ENCODE measurements around the gene IP6K1.
"Not testable (repeated sequence)": the region's sequence is repeated elsewhere in the genome, so short reads cannot be mapped to it uniquely, and the experiment has no call there.

Gene IP6K1

GRCh38 chr3:49754536-49754935 lies 31.8 kb downstream of the IP6K1 start:
- TF ChIP-seq, protein P1, sequence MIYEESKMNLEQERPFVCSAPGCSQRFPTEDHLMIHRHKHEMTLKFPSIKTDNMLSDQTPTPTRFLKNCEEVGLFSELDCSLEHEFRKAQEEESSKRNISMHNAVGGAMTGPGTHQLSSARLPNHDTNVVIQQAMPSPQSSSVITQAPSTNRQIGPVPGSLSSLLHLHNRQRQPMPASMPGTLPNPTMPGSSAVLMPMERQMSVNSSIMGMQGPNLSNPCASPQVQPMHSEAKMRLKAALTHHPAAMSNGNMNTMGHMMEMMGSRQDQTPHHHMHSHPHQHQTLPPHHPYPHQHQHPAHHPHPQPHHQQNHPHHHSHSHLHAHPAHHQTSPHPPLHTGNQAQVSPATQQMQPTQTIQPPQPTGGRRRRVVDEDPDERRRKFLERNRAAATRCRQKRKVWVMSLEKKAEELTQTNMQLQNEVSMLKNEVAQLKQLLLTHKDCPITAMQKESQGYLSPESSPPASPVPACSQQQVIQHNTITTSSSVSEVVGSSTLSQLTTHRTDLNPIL (CRISPR knock-in tag; IDR thresholded peaks at IDR 0.05; ENCODE audit: low read depth), result no peak
- no peak for TF ChIP-seq OSR1 (CRISPR knock-in tag; IDR thresholded peaks at IDR 0.05)
- TF ChIP-seq BACH2 (CRISPR knock-in tag; IDR thresholded peaks at IDR 0.05; ENCODE audit: borderline replicate concordance), result no peak
- no peak for TF ChIP-seq RARB (CRISPR knock-in tag; IDR thresholded peaks at IDR 0.05)
- TF ChIP-seq ISL1 (CRISPR knock-in tag; IDR thresholded peaks at IDR 0.05), result no peak
- no peak for TF ChIP-seq TOX (CRISPR knock-in tag; IDR thresholded peaks at IDR 0.05; ENCODE audit: borderline replicate concordance)
- TF ChIP-seq ZNF565 (CRISPR knock-in tag; conservative IDR thresholded peaks at IDR 0.05; ENCODE audit: low read depth), result no peak
- TF ChIP-seq ZC3H10 (CRISPR knock-in tag; IDR thresholded peaks at IDR 0.05), result no peak
- no peak for TF ChIP-seq GLIS3 (CRISPR knock-in tag; IDR thresholded peaks at IDR 0.05)
- no peak for TF ChIP-seq CSDC2 (CRISPR knock-in tag; IDR thresholded peaks at IDR 0.05)
- no peak for TF ChIP-seq PATZ1 (CRISPR knock-in tag; IDR thresholded peaks at IDR 0.05; ENCODE audit: borderline replicate concordance)
- no peak for TF ChIP-seq ESRRG (CRISPR knock-in tag; IDR thresholded peaks at IDR 0.05)
- no peak for TF ChIP-seq ARNTL (CRISPR knock-in tag; IDR thresholded peaks at IDR 0.05; ENCODE audit: borderline replicate concordance, low read depth)
- no peak for TF ChIP-seq ZNF8 (CRISPR knock-in tag; IDR thresholded peaks at IDR 0.05)
- TF ChIP-seq SNAI2 (CRISPR knock-in tag; IDR thresholded peaks at IDR 0.05), result no peak
- no peak for TF ChIP-seq ZFP3 (CRISPR knock-in tag; IDR thresholded peaks at IDR 0.05)
- no peak for TF ChIP-seq ZNF70 (CRISPR knock-in tag; IDR thresholded peaks at IDR 0.05)
- TF ChIP-seq ZFP30 (CRISPR knock-in tag; IDR thresholded peaks at IDR 0.05), result no peak
- no peak for TF ChIP-seq POU6F1 (CRISPR knock-in tag; IDR thresholded peaks at IDR 0.05; ENCODE audit: borderline replicate concordance, low read depth)
- no peak for TF ChIP-seq CSRNP3 (CRISPR knock-in tag; IDR thresholded peaks at IDR 0.05)
- no peak for ATAC-seq

GRCh38 chr3:49751501-49751900 lies 34.8 kb downstream of the IP6K1 start:
- ATAC-seq, result no peak
- no peak for TF ChIP-seq ZNF70 (CRISPR knock-in tag; IDR thresholded peaks at IDR 0.05)
- TF ChIP-seq PPARA (CRISPR knock-in tag; IDR thresholded peaks at IDR 0.05; ENCODE audit: borderline replicate concordance), result no peak
- no peak for TF ChIP-seq POU6F1 (CRISPR knock-in tag; IDR thresholded peaks at IDR 0.05; ENCODE audit: borderline replicate concordance, low read depth)
- no peak for TF ChIP-seq ARNTL (CRISPR knock-in tag; IDR thresholded peaks at IDR 0.05; ENCODE audit: borderline replicate concordance, low read depth)
- no peak for TF ChIP-seq TOX (CRISPR knock-in tag; IDR thresholded peaks at IDR 0.05; ENCODE audit: borderline replicate concordance)
- TF ChIP-seq ZFP30 (CRISPR knock-in tag; IDR thresholded peaks at IDR 0.05), result no peak
- TF ChIP-seq GLIS3 (CRISPR knock-in tag; IDR thresholded peaks at IDR 0.05), result no peak
- TF ChIP-seq SNAI2 (CRISPR knock-in tag; IDR thresholded peaks at IDR 0.05), result no peak
- TF ChIP-seq ZC3H10 (CRISPR knock-in tag; IDR thresholded peaks at IDR 0.05), result no peak

- ATAC-seq, result no peak
- TF ChIP-seq SNAI2 (CRISPR knock-in tag; IDR thresholded peaks at IDR 0.05) (no peak), RARB (CRISPR knock-in tag; IDR thresholded peaks at IDR 0.05) (no peak), OSR1 (CRISPR knock-in tag; IDR thresholded peaks at IDR 0.05) (no peak), TCF4 (CRISPR knock-in tag; IDR thresholded peaks at IDR 0.05; ENCODE audit: borderline replicate concordance) (no peak), BACH2 (CRISPR knock-in tag; IDR thresholded peaks at IDR 0.05; ENCODE audit: borderline replicate concordance) (no peak), PPARA (CRISPR knock-in tag; IDR thresholded peaks at IDR 0.05; ENCODE audit: borderline replicate concordance) (no peak), POU6F1 (CRISPR knock-in tag; IDR thresholded peaks at IDR 0.05; ENCODE audit: borderline replicate concordance, low read depth) (no peak), ARNTL (CRISPR knock-in tag; IDR thresholded peaks at IDR 0.05; ENCODE audit: borderline replicate concordance, low read depth) (no peak), ESRRG (CRISPR knock-in tag; IDR thresholded peaks at IDR 0.05) (no peak), CSRNP3 (CRISPR knock-in tag; IDR thresholded peaks at IDR 0.05) (no peak), ZC3H10 (CRISPR knock-in tag; IDR thresholded peaks at IDR 0.05) (no peak), ZFP3 (CRISPR knock-in tag; IDR thresholded peaks at IDR 0.05) (no peak), ZFP30 (CRISPR knock-in tag; IDR thresholded peaks at IDR 0.05) (no peak), GLIS3 (CRISPR knock-in tag; IDR thresholded peaks at IDR 0.05) (no peak), ISL1 (CRISPR knock-in tag; IDR thresholded peaks at IDR 0.05) (no peak), ZNF8 (CRISPR knock-in tag; IDR thresholded peaks at IDR 0.05) (no peak), TOX (CRISPR knock-in tag; IDR thresholded peaks at IDR 0.05; ENCODE audit: borderline replicate concordance) (no peak)
- TF ChIP-seq, protein P1 (CRISPR knock-in tag; IDR thresholded peaks at IDR 0.05; ENCODE audit: low read depth), result no peak
Observed at GRCh38 chr3:49750056-49750455, 36.3 kb downstream of the IP6K1 start.

DNA sequence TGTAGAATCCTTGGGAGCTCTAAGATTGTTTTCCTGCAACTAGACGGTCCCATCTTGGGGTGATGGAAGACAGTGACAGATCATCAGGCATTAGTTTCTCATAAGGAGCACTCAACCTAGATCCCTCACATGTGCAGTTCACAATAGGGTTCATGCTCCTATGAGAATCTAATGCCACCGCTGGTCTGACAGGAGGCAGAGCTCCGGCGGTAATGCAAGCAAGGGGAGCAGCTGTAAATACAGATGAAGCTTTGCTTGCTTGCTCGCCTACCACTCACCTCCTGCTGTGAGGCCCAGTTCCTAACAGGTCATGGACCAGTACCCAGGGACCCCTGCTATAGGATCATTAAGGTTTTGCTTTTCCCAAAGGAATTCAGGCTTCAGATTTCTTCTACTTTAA lies 37.5 kb downstream of the IP6K1 start:
- ATAC-seq, result not testable (repeated sequence)

All from SK-N-SH treated with all-trans-retinoic acid at 6 μM for 48 hours (cell line).